NCI-H2227 treated with DMSO at 0.1 percent for 48 hours (cell line): ENCODE data around the gene GNG3.

ENCODE experiments used
- DNase-seq: peaks from one replicate; lab custom pipeline; 2025; lab: John Stamatoyannopoulos, UW

GNG3 gene

DNA sequence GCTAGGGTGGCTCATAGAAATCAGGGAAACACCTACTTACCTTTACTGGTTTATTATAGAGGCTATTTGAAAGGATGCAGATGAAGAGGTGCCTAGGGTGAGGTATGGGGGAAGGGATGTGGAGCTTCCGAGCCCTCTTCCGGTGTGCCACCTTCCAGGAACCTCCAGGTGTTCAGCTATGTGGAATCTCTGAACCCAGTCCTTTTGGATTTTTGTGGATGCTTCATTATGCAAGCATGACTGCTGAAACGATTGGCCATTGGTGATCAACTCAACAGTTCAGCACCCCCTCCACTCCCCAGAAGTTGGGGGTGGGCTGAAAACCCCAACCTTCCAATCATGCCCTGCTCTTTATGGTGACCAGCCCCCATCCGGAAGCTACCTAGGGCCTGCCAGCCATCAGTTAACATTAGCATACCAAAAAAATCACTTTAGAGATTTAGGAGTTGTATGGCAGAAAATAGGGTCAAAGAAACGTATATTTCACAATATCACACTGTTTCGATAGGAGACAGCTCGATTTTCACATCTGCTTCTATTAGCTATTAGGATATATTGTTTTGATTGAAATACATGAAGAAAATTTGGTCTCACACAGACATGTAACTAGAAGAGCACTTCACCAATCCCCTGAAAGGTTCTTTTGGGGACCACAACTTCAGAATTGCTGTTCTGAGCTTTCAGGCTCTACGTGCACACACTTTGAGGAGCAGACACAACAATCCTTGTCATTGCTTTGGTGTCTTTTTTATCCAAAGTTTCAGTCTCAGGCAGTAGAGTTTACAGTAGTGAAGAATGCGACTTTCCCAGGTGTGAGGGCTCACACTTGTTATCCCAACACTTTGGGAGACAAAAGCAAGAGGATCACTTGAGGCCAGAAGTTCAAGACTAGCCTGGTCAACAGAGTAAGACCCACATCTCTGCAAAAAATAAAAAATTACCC lies 50.6 kb downstream of the GNG3 start:
- no peak for DNase-seq
